Measurements from ENCODE around the gene TRMT112.

- TF ChIP-seq CTCF (conservative IDR thresholded peaks at IDR 0.05 in 1 of 2, IDR thresholded peaks at IDR 0.05 in 1 of 2; ENCODE audit: low read depth in 1 of 2, low read length in 2 of 2) (no peak), EZH2 (IDR thresholded peaks at IDR 0.05; ENCODE audit: low read length, missing control alignments) (no peak)
Observed at GRCh38 chr11:64317325-64317960, at the start of gene TRMT112.
